Measurements from ENCODE around the gene URB2.
"Not testable (repeated sequence)": the region's sequence is repeated elsewhere in the genome, so short reads cannot be mapped to it uniquely, and the experiment has no call there.

URB2 gene

GRCh38 chr1:229693129-229693900 lies 67.3 kb downstream of the URB2 start:
- DNase-seq = no peak

GRCh38 chr1:229694053-229694693 lies 68.1 kb downstream of the URB2 start:
- peak; percentile 93 to 96 for DNase-seq

- DNase-seq = no peak
These were observed 70.3 kb downstream of the URB2 start for GRCh38 chr1:229696385-229696784.

GRCh38 chr1:229699613-229700267 lies 73.7 kb downstream of the URB2 start:
- DNase-seq = no peak

- DNase-seq = no peak
These were observed 78.1 kb downstream of the URB2 start for GRCh38 chr1:229704157-229704556.

- not testable (repeated sequence) for DNase-seq
These were observed 79.1 kb downstream of the URB2 start for GRCh38 chr1:229705152-229705551.

GRCh38 chr1:229707127-229707526 lies 81.1 kb downstream of the URB2 start:
- DNase-seq = not testable (repeated sequence)

GRCh38 chr1:229709500-229710013 lies 83.5 kb downstream of the URB2 start:
- no peak for DNase-seq
